GM23248 (cell line): ENCODE data around the gene AVPR2. TPM values are rescaled to one million over a fixed set of nuclear protein-coding genes. Genes with fewer than 3 reads are reported as not detected.
A peak's percentile ranks its signal among the peaks of the same experiment; 100 is the strongest.

Experiments used
- DNase-seq: peaks from one replicate; pipeline ENCODE4 v3.0.0-alpha.2; 2015
- H2AFZ ChIP-seq: fragments of 200-600 bp; sonication (generic); 2 replicates; pipeline ENCODE4 v1.6.1; 2016; ENCODE audit warnings: antibody characterized with exemption
- H3F3A ChIP-seq: fragments of 200-600 bp; sonication (generic); 2 replicates; pipeline ENCODE4 v1.6.1; 2016; ENCODE audit warnings: mild to moderate bottlenecking, antibody characterized with exemption, mixed run types; ENCODE audit not compliant: insufficient read depth
- H3K27ac ChIP-seq: fragments of 200-600 bp; sonication (generic); 2 replicates; pipeline ENCODE4 v1.5.1; 2016; ENCODE audit warnings: mild to moderate bottlenecking
- H3K27me3 ChIP-seq: fragments of 200-600 bp; sonication (generic); replicated peaks from 2 replicates; pipeline ENCODE4 v1.6.1; 2016; ENCODE audit warnings: mild to moderate bottlenecking; ENCODE audit not compliant: insufficient read depth
- H3K36me3 ChIP-seq: fragments of 200-600 bp; sonication (generic); 2 replicates; pipeline ENCODE4 v1.6.1; 2016; ENCODE audit warnings: low read depth, mild to moderate bottlenecking
- H3K4me1 ChIP-seq: fragments of 200-600 bp; sonication (generic); 2 replicates; pipeline ENCODE4 v1.6.1; 2016; ENCODE audit warnings: mild to moderate bottlenecking; ENCODE audit not compliant: insufficient read depth
- H3K4me2 ChIP-seq: fragments of 200-600 bp; sonication (generic); one replicate; pipeline ENCODE4 v1.6.1; 2016; ENCODE audit warnings: mild to moderate bottlenecking; ENCODE audit not compliant: unreplicated experiment
- H3K4me3 ChIP-seq: fragments of 200-600 bp; sonication (generic); 2 replicates; pipeline ENCODE4 v1.5.1; 2016; ENCODE audit warnings: mild to moderate bottlenecking
- H3K79me2 ChIP-seq: fragments of 200-600 bp; sonication (generic); 2 replicates; pipeline ENCODE4 v1.6.1; 2016; ENCODE audit warnings: mild to moderate bottlenecking; ENCODE audit not compliant: insufficient read depth
- H3K9ac ChIP-seq: fragments of 200-600 bp; sonication (generic); 2 replicates; pipeline ENCODE4 v1.6.1; 2016; ENCODE audit warnings: mild to moderate bottlenecking
- H3K9me2 ChIP-seq: fragments of 200-600 bp; sonication (generic); 2 replicates; pipeline ENCODE4 v1.6.1; 2016; ENCODE audit warnings: mixed run types, mild to moderate bottlenecking, moderate library complexity; ENCODE audit not compliant: insufficient read depth
- H3K9me3 ChIP-seq: fragments of 200-600 bp; sonication (generic); one replicate; pipeline ENCODE4 v1.6.1; 2017; ENCODE audit warnings: low read depth
- H4K20me1 ChIP-seq: fragments of 200-600 bp; sonication (generic); 2 replicates; pipeline ENCODE4 v1.6.0; 2016; ENCODE audit not compliant: insufficient read depth
- EZH2 ChIP-seq: fragments of 200-600 bp; sonication (generic); IDR thresholded peaks from 2 replicates; pipeline ENCODE4 v1.6.1; 2018; ENCODE audit warnings: antibody characterized with exemption, mild to moderate bottlenecking; ENCODE audit not compliant: insufficient read depth, poor library complexity, severe bottlenecking
- EZH2phosphoT487 ChIP-seq: fragments of 200-600 bp; sonication (generic); IDR thresholded peaks from 2 replicates; pipeline ENCODE4 v1.6.1; 2018; ENCODE audit warnings: antibody characterized with exemption, moderate library complexity, mild to moderate bottlenecking, low read depth; ENCODE audit not compliant: insufficient read depth
- WGBS, 2 experiments: methylation state at CpG; one replicate each; pipeline ENCODE4 v1.1.6; 2015 to 2017; ENCODE audit warnings: low lambda C conversion rate in 2 of 2, low coverage in 1 of 2; ENCODE audit errors: missing lambda C conversion rate in 2 of 2; 5-methylcytosine and 5-hydroxymethylcytosine counted together
- in situ Hi-C: fragments of 300-500 bp; cut with MboI; formaldehyde crosslinking; loops from 2 replicates; pipeline ENCODE4 v1.15.0; 2020
- polyA plus RNA-seq: library from polyadenylated mRNA; unstranded; fragments of >200 nt; fragmentation: Nextera tagmentation; extraction: Ambion mirVana; gene quantifications from 2 replicates; pipeline ENCODE4 v1.2.1, GENCODE V29; 2016
- total RNA-seq: library from RNA; depleted of rRNA; stranded (reverse); fragments of >200 nt; shearing (Covaris generic); gene quantifications from 2 replicates; pipeline ENCODE4 v1.2.3, GENCODE V29; 2014

Gene AVPR2
- total and polyA plus RNA-seq, 2 experiments from 2014 or later = not detected

DNA sequence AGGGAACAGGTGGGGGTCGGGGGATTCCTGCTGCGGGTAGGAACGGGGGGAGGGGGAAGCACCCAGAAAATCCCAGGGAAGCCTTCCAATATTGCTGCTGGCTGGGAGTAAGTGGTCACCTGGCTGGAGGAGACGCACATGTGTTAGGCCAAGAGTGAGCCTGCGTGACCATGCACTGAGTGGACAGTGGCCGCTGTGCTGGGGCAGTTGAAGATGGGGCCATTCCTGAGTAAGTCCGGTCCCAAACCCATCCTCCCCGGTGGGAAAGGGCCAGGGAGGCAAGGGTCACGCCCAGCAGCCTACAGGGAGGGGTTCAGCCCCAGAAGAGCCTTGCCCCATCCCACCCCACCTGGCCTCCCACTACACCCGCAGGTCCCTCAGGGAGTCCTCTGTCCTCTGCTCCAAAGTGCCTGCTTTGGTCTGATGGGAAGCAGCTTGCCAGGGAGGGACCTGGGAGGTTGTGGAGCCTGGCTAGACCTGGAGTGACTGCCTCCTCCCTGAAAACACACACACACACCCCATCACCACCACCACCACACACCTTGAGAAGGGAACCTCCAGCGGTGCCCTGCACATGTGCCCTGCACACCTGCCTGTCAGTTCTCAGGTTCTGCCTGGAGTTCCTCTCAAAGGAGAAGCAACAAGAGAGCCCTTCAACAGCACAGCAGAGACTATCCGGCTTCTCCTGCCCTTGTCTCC lies 24.6 kb upstream of the AVPR2 start:
- TF ChIP-seq EZH2 (no peak), EZH2phosphoT487 (no peak)
- no peak overlapping the region for H3K4me3 ChIP-seq
- no peaks in the 10 kb centered on the region for H3F3A ChIP-seq
- in situ Hi-C loops = no loop called here
- H3K9me2 ChIP-seq = no peaks in the 10 kb centered on the region
- H3K79me2 ChIP-seq = no peaks in the 10 kb centered on the region
- DNase-seq = no peak
- H3K36me3 ChIP-seq = no peaks in the 10 kb centered on the region
- 12 to 49% methylated on average over 6 to 9 of the region's 12 CpGs for WGBS, 2 experiments
- no peaks in the 10 kb centered on the region for H3K4me1 ChIP-seq
- no peaks in the 10 kb centered on the region for H3K9me3 ChIP-seq
- H3K9ac ChIP-seq = no peak overlapping the region
- no peaks in the 10 kb centered on the region for H4K20me1 ChIP-seq
- no peaks in the 10 kb centered on the region; the same call in 1 of the 2 replicates for H3K27me3 ChIP-seq
- H2AFZ ChIP-seq = no peak overlapping the region
- H3K4me2 ChIP-seq = no peak overlapping the region
- no peak overlapping the region for H3K27ac ChIP-seq

DNA sequence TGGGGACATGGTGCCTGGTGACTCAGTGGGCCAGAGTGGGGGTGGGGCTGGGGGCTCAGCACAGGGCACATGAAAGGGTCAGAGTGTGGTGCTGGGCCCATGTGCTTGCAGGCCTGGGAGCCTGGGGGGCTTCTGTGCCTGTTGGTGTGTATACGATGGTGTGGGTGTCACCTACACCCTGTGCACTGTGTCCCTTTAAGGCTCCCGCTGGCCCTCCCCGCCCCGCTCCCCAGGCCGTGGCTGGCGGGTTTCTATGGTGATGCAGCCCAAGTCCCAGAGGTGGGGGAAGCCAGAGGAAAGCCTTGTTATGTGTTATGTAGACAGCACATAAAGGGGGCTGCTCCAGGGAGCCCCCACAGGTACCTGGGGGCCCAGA lies 24.0 kb upstream of the AVPR2 start:
- Histone ChIP-seq H3K27me3 (no peaks in the 10 kb centered on the region; the same call in 1 of the 2 replicates), H3K9ac (no peak overlapping the region), H3K36me3 (no peaks in the 10 kb centered on the region), H3K27ac (no peak overlapping the region), H3F3A (no peaks in the 10 kb centered on the region), H4K20me1 (no peaks in the 10 kb centered on the region), H3K4me3 (no peak overlapping the region), H3K9me2 (no peaks in the 10 kb centered on the region), H2AFZ (no peak overlapping the region), H3K9me3 (no peaks in the 10 kb centered on the region), H3K4me1 (no peaks in the 10 kb centered on the region), H3K79me2 (no peaks in the 10 kb centered on the region), H3K4me2 (no peak overlapping the region)
- 0% methylated on average over 4 to 6 of the region's 6 CpGs for WGBS, 2 experiments
- in situ Hi-C loops = no loop called here
- no peak for DNase-seq
- TF ChIP-seq EZH2phosphoT487 (no peak), EZH2 (no peak)

DNA sequence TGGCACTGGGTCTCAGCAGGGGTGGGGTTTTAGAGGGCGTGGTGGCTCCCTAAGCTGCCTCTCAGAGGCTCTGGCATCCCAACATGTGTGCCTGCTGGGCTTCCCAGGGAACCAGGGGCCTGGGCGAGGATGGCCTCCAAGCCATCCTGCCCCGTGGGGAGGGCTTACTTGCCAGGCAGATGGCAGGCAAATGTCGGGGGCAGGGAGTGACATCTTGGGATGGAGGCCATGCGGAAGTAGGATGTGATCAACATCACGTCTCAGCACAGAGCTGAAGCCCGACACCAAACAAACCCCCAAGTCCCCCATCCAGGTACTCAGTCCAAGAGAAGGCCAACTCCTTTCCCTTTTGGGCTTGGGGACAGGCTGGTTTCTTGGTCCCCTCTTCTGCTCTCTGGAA lies 23.2 kb upstream of the AVPR2 start:
- Histone ChIP-seq H3K4me3 (no peak overlapping the region), H3K27me3 (no peaks in the 10 kb centered on the region; the same call in 1 of the 2 replicates), H3K4me2 (no peak overlapping the region), H3K4me1 (no peaks in the 10 kb centered on the region), H2AFZ (no peak overlapping the region), H4K20me1 (no peaks in the 10 kb centered on the region), H3F3A (no peaks in the 10 kb centered on the region), H3K36me3 (no peaks in the 10 kb centered on the region), H3K9me3 (no peaks in the 10 kb centered on the region), H3K79me2 (no peaks in the 10 kb centered on the region), H3K9ac (no peak overlapping the region), H3K27ac (no peak overlapping the region), H3K9me2 (no peaks in the 10 kb centered on the region)
- DNase-seq = no peak
- WGBS, 2 experiments = 14 to 24% methylated on average over 4 to 5 of the region's 7 CpGs
- TF ChIP-seq EZH2phosphoT487 (no peak), EZH2 (no peak)
- in situ Hi-C loops = no loop called here

DNA sequence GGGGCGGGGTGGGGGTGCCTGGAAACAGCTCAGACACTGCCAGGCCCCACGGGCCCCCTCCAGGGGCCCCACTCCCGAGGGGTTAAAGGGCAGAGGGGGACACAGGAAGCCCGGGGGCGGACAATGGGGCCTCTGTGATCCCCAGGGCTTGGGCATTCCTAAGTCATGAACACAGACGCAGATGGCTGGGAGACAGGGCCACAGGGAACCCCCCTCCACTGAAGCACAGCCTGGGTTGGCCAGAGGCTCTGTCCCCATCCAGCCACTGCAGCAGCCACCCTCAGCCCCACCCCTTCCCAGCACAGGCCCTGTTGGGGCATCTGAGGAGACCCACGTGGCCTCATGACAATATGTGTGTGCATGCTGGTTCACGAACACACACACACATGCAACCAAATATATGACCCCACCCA lies 22.4 kb upstream of the AVPR2 start:
- in situ Hi-C loops = no loop called here
- no peaks in the 10 kb centered on the region for H3F3A ChIP-seq
- TF ChIP-seq EZH2 (no peak), EZH2phosphoT487 (no peak)

GRCh38 chrX:153882557-153882956 lies 21.9 kb upstream of the AVPR2 start:
- WGBS, 2 experiments = 33 to 46% methylated on average over 5 to 7 of the region's 7 CpGs
- no peaks in the 10 kb centered on the region for H3F3A ChIP-seq
- no peaks in the 10 kb centered on the region; the same call in 1 of the 2 replicates for H3K27me3 ChIP-seq
- no peaks in the 10 kb centered on the region for H3K36me3 ChIP-seq
- no peak overlapping the region for H2AFZ ChIP-seq
- no peaks in the 10 kb centered on the region for H3K4me1 ChIP-seq
- no peaks in the 10 kb centered on the region for H3K79me2 ChIP-seq
- H3K4me2 ChIP-seq = no peak overlapping the region
- DNase-seq = no peak
- no peak overlapping the region for H3K9ac ChIP-seq
- TF ChIP-seq EZH2phosphoT487 (no peak), EZH2 (no peak)
- no peaks in the 10 kb centered on the region for H3K9me3 ChIP-seq
- no peak overlapping the region for H3K27ac ChIP-seq
- no peaks in the 10 kb centered on the region for H3K9me2 ChIP-seq
- in situ Hi-C loops = no loop called here
- H4K20me1 ChIP-seq = no peaks in the 10 kb centered on the region
- H3K4me3 ChIP-seq = no peak overlapping the region

More for the DNA sequence above, 22.4 kb upstream of the AVPR2 start:
- Histone ChIP-seq H3K9ac (no peak overlapping the region), H3K9me3 (no peaks in the 10 kb centered on the region), H3K79me2 (no peaks in the 10 kb centered on the region), H3K27ac (no peak overlapping the region), H2AFZ (no peak overlapping the region), H3K4me3 (no peak overlapping the region), H3K9me2 (no peaks in the 10 kb centered on the region), H3K4me1 (no peaks in the 10 kb centered on the region), H4K20me1 (no peaks in the 10 kb centered on the region), H3K4me2 (no peak overlapping the region), H3K27me3 (no peaks in the 10 kb centered on the region; the same call in 1 of the 2 replicates), H3K36me3 (no peaks in the 10 kb centered on the region)
- DNase-seq = peak; percentile 20
- 19 to 38% methylated on average over 4 to 7 of the region's 8 CpGs for WGBS, 2 experiments
